WTC11 (cell line): ENCODE measurements around the gene P4HB. TPM values are rescaled to one million over a fixed set of nuclear protein-coding genes. Genes with fewer than 3 reads are reported as not detected.

Source experiments
- ATAC-seq: fragments of 200-7000 bp; cut with Tn5 transposase; 2 replicates; pipeline ENCODE4 v1.10.0; 2021; ENCODE audit warnings: mild to moderate bottlenecking, moderate library complexity
- CTCF ChIA-PET: fragments of 300-600 bp; sonication (Branson Sonifier 250); formaldehyde crosslinking; loops from one replicate; lab custom pipeline; 2021; ENCODE audit warnings: antibody characterized with exemption; lab: Charles Lee
- POLR2A ChIA-PET: fragments of 350-600 bp; sonication (Branson Sonifier 250); formaldehyde crosslinking; loops from one replicate; lab custom pipeline; 2021; ENCODE audit warnings: antibody characterized with exemption; lab: Charles Lee
- DNase-seq: peaks from one replicate; pipeline ENCODE4 v3.0.0; 2021; ENCODE audit warnings: low spot score
- H3K27ac Mint-ChIP-seq: 2 replicates; pipeline ENCODE4 v1.8.0; 2021; ENCODE audit warnings: mixed read lengths
- H3K27me3 Mint-ChIP-seq: 2 replicates; pipeline ENCODE4 v1.8.0; 2021; ENCODE audit warnings: low read depth, mild to moderate bottlenecking, moderate library complexity, mixed read lengths
- H3K36me3 Mint-ChIP-seq: 2 replicates; pipeline ENCODE4 v1.8.0; 2021; ENCODE audit warnings: mixed read lengths
- H3K4me1 Mint-ChIP-seq: 2 replicates; pipeline ENCODE4 v1.8.0; 2022; ENCODE audit warnings: mixed read lengths
- H3K4me3 Mint-ChIP-seq: 2 replicates; pipeline ENCODE4 v1.8.0; 2021; ENCODE audit warnings: mild to moderate bottlenecking, moderate library complexity, mixed read lengths
- H3K9me3 Mint-ChIP-seq: 2 replicates; pipeline ENCODE4 v1.8.0; 2021; ENCODE audit warnings: mixed read lengths
- CREB1 ChIP-seq: sonication (generic); formaldehyde crosslinking; IDR thresholded peaks from 2 replicates; pipeline ENCODE4 v1.8.0; 2023; ENCODE audit warnings: mild to moderate bottlenecking, missing genetic modification reagents
- CREM ChIP-seq: sonication (generic); formaldehyde crosslinking; IDR thresholded peaks from 2 replicates; pipeline ENCODE4 v1.8.1; 2022; ENCODE audit warnings: mild to moderate bottlenecking, missing genetic modification reagents, moderate library complexity
- EMX1 ChIP-seq: fragments of 250-450 bp; sonication (Bioruptor Pico); IDR thresholded peaks from 2 replicates; pipeline ENCODE4 v1.8.0; 2021; ENCODE audit warnings: mild to moderate bottlenecking
- FOXP1 ChIP-seq: sonication (generic); formaldehyde crosslinking; IDR thresholded peaks from 2 replicates; pipeline ENCODE4 v1.8.0; 2022; ENCODE audit warnings: missing genetic modification reagents, mild to moderate bottlenecking, moderate library complexity, borderline replicate concordance
- GRHL2 ChIP-seq: fragments of 250-450 bp; sonication (Bioruptor Pico); IDR thresholded peaks from 2 replicates; pipeline ENCODE4 v1.8.0; 2022; ENCODE audit warnings: mild to moderate bottlenecking, moderate library complexity; ENCODE audit not compliant: insufficient replicate concordance, severe bottlenecking
- GTF2I ChIP-seq: fragments of 250-450 bp; sonication (Bioruptor Pico); conservative IDR thresholded peaks from 2 replicates; pipeline ENCODE4 v1.4.0; 2021; ENCODE audit warnings: mild to moderate bottlenecking
- HMGA2 ChIP-seq: fragments of 250-450 bp; sonication (Bioruptor Pico); IDR thresholded peaks from 2 replicates; pipeline ENCODE4 v1.4.0; 2021; ENCODE audit warnings: mild to moderate bottlenecking, moderate library complexity
- JAZF1 ChIP-seq: fragments of 250-450 bp; sonication (Bioruptor Pico); IDR thresholded peaks from 2 replicates; pipeline ENCODE4 v1.9.0; 2021; ENCODE audit warnings: moderate library complexity, mild to moderate bottlenecking, inconsistent platforms
- JUN ChIP-seq: sonication (generic); formaldehyde crosslinking; IDR thresholded peaks from 2 replicates; pipeline ENCODE4 v1.8.0; 2023; ENCODE audit warnings: mild to moderate bottlenecking, missing genetic modification reagents
- NR1H2 ChIP-seq: sonication (generic); formaldehyde crosslinking; IDR thresholded peaks from 2 replicates; pipeline ENCODE4 v1.9.0; 2021; ENCODE audit warnings: mild to moderate bottlenecking, moderate library complexity, missing genetic modification reagents
- NR2C2 ChIP-seq: sonication (generic); formaldehyde crosslinking; IDR thresholded peaks from 2 replicates; pipeline ENCODE4 v1.8.0; 2022; ENCODE audit warnings: mild to moderate bottlenecking, missing genetic modification reagents
- OVOL2 ChIP-seq: fragments of 250-450 bp; sonication (Bioruptor Pico); IDR thresholded peaks from 2 replicates; pipeline ENCODE4 v1.9.0; 2021; ENCODE audit warnings: mild to moderate bottlenecking, borderline replicate concordance
- PRRX2 ChIP-seq: fragments of 250-450 bp; sonication (Bioruptor Pico); IDR thresholded peaks from 2 replicates; pipeline ENCODE4 v1.8.0; 2021; ENCODE audit warnings: mild to moderate bottlenecking
- SMAD3 ChIP-seq: sonication (generic); formaldehyde crosslinking; IDR thresholded peaks from 2 replicates; pipeline ENCODE4 v1.8.0; 2022; ENCODE audit warnings: missing genetic modification reagents, mild to moderate bottlenecking, borderline replicate concordance
- TCF7 ChIP-seq: sonication (generic); formaldehyde crosslinking; IDR thresholded peaks from 2 replicates; pipeline ENCODE4 v1.8.0; 2022; ENCODE audit warnings: mild to moderate bottlenecking, low read depth, missing genetic modification reagents, moderate library complexity
- TEAD4 ChIP-seq: sonication (generic); formaldehyde crosslinking; IDR thresholded peaks from 2 replicates; pipeline ENCODE4 v1.8.0; 2022; ENCODE audit warnings: mild to moderate bottlenecking, missing genetic modification reagents
- ZBTB21 ChIP-seq: sonication (generic); formaldehyde crosslinking; IDR thresholded peaks from 2 replicates; pipeline ENCODE4 v1.8.1; 2023; ENCODE audit warnings: mild to moderate bottlenecking, missing genetic modification reagents, borderline replicate concordance
- total RNA-seq: library from RNA; stranded (reverse); gene quantifications from 3 replicates; pipeline ENCODE4 v1.2.3, GENCODE V29; 2021
- TF ChIP-seq, protein P1 (sequence below): sonication (generic); formaldehyde crosslinking; IDR thresholded peaks from 2 replicates; pipeline ENCODE4 v1.8.1; 2023; ENCODE audit warnings: mild to moderate bottlenecking, missing genetic modification reagents
- TF ChIP-seq, protein P2 (sequence below): fragments of 250-450 bp; sonication (Bioruptor Pico); IDR thresholded peaks from 2 replicates; pipeline ENCODE4 v2.1.2; 2022; ENCODE audit warnings: mild to moderate bottlenecking, moderate library complexity
- TF ChIP-seq, protein P3 (sequence below): fragments of 250-450 bp; sonication (Bioruptor Pico); IDR thresholded peaks from 2 replicates; pipeline ENCODE4 v1.9.0; 2021; ENCODE audit warnings: mild to moderate bottlenecking
- TF ChIP-seq, protein P4 (sequence below): sonication (generic); formaldehyde crosslinking; IDR thresholded peaks from 2 replicates; pipeline ENCODE4 v1.8.0; 2023; ENCODE audit warnings: missing genetic modification reagents
- TF ChIP-seq, protein P5 (sequence below): sonication (generic); formaldehyde crosslinking; IDR thresholded peaks from 2 replicates; pipeline ENCODE4 v1.8.0; 2022; ENCODE audit warnings: mild to moderate bottlenecking, missing genetic modification reagents

Gene P4HB
- total RNA-seq, 1 experiment from 2014 or later, result 380 TPM

DNA sequence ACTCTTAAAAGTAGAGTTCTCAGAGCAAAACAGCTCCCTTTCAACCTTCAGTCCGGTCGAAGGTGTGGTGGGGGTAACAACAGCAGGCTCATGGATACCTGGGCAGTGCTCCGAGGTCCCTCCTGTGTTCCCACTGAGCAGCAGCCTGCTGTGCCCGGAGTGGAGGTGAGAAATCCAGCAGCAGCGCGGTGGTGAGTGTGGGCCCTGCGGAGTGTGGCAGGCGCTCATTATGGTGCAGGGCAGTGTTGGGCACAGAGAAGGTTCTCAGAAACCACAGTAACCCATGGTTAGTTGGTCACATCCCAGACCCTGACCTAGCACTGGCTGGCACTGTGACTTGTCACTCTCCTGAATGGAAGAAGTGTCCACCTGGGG, 5.0 kb upstream of the P4HB start (continued):
- TF ChIP-seq NR2C2 (CRISPR knock-in tag), result no peak

DNA sequence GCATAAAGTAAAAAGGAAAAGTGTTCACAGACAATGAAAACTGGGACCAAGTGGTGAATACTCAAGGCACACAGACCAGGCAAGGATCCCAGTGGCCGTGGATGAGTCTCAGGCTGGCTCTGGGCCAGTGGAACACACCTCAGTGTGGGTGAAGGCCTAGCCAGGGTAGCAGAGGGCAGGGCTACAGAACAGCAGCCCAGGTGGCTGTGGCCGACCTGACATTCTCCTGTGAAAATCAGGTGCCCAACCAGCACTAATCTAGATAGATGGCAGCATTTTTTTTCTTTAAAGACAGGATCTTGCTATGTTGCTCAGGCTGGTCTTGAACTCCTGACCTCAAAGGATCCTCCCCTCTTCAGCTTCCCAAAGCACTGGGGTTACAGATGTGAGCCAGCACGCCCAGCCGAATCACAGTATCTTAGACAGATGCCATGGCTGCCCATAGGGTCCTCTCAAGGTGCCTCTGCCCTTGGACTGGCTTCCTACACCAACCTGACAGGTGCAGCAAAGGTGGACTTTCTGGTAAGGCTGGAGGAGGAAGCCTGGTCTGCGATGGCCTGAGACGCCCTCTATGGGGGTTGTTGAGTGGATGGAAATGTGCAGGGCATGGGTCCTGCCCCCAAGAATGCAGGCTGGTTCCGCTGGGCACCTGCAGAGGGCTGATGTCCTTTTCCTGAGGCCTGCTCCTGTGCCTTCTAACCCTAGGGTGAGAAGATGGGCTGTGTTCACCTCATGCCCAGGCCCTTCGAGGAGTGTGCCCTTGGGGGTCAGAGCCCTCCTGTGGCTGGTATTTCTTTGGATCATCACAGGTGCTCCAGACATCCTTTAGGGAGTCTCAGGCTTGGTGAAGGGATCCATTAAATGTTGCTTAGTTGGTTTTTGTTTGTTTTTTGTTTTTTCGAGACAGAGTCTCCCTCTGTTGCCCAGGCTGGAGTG, 3.8 kb upstream of the P4HB start:
- Mint-ChIP-seq H3K4me1 (peaks cover 33% of the 10 kb centered on the region), H3K4me3 (no peak overlapping the region; the same call in 1 of the 2 replicates), H3K9me3 (no peaks in the 10 kb centered on the region), H3K36me3 (peaks cover 24% of the 10 kb centered on the region), H3K27ac (peak overlapping the region; percentile 34; the same call in 1 of the 2 replicates), H3K27me3 (no peaks in the 10 kb centered on the region; the same call in 1 of the 2 replicates)
- ATAC-seq (no peak), DNase-seq (no peak)
- ChIA-PET POLR2A (no interaction called here), CTCF (interaction anchor here (0.9 kb wide), 1 partner anchor 42 kb away, joined by 3 read pairs; no protein-coding TSS in a partner anchor)
- no peak for TF ChIP-seq EMX1 (CRISPR knock-in tag)
- no peak for TF ChIP-seq JAZF1 (CRISPR knock-in tag)
- no peak for TF ChIP-seq HMGA2 (CRISPR knock-in tag)
- TF ChIP-seq NR1H2 (CRISPR knock-in tag), result no peak
- no peak for TF ChIP-seq SMAD3 (CRISPR knock-in tag)
- TF ChIP-seq ZBTB21 (CRISPR knock-in tag), result no peak
- TF ChIP-seq CREB1 (CRISPR knock-in tag), result no peak
- TF ChIP-seq, protein P1, sequence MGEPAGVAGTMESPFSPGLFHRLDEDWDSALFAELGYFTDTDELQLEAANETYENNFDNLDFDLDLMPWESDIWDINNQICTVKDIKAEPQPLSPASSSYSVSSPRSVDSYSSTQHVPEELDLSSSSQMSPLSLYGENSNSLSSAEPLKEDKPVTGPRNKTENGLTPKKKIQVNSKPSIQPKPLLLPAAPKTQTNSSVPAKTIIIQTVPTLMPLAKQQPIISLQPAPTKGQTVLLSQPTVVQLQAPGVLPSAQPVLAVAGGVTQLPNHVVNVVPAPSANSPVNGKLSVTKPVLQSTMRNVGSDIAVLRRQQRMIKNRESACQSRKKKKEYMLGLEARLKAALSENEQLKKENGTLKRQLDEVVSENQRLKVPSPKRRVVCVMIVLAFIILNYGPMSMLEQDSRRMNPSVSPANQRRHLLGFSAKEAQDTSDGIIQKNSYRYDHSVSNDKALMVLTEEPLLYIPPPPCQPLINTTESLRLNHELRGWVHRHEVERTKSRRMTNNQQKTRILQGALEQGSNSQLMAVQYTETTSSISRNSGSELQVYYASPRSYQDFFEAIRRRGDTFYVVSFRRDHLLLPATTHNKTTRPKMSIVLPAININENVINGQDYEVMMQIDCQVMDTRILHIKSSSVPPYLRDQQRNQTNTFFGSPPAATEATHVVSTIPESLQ, result no peak
- TF ChIP-seq, protein P2, sequence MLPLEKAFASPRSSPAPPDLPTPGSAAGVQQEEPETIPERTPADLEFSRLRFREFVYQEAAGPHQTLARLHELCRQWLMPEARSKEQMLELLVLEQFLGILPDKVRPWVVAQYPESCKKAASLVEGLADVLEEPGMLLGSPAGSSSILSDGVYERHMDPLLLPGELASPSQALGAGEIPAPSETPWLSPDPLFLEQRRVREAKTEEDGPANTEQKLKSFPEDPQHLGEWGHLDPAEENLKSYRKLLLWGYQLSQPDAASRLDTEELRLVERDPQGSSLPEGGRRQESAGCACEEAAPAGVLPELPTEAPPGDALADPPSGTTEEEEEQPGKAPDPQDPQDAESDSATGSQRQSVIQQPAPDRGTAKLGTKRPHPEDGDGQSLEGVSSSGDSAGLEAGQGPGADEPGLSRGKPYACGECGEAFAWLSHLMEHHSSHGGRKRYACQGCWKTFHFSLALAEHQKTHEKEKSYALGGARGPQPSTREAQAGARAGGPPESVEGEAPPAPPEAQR, result no peak
- no peak for TF ChIP-seq GTF2I (CRISPR knock-in tag)
- TF ChIP-seq CREM (CRISPR knock-in tag), result no peak
- no peak for TF ChIP-seq TCF7 (CRISPR knock-in tag)
- no peak for TF ChIP-seq PRRX2 (CRISPR knock-in tag)
- TF ChIP-seq, protein P3, sequence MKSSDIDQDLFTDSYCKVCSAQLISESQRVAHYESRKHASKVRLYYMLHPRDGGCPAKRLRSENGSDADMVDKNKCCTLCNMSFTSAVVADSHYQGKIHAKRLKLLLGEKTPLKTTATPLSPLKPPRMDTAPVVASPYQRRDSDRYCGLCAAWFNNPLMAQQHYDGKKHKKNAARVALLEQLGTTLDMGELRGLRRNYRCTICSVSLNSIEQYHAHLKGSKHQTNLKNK (CRISPR knock-in tag), result no peak
- TF ChIP-seq FOXP1 (CRISPR knock-in tag), result no peak
- TF ChIP-seq JUN (CRISPR knock-in tag), result no peak
- TF ChIP-seq GRHL2 (CRISPR knock-in tag), result no peak
- TF ChIP-seq, protein P4, sequence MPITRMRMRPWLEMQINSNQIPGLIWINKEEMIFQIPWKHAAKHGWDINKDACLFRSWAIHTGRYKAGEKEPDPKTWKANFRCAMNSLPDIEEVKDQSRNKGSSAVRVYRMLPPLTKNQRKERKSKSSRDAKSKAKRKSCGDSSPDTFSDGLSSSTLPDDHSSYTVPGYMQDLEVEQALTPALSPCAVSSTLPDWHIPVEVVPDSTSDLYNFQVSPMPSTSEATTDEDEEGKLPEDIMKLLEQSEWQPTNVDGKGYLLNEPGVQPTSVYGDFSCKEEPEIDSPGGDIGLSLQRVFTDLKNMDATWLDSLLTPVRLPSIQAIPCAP (CRISPR knock-in tag), result no peak

DNA sequence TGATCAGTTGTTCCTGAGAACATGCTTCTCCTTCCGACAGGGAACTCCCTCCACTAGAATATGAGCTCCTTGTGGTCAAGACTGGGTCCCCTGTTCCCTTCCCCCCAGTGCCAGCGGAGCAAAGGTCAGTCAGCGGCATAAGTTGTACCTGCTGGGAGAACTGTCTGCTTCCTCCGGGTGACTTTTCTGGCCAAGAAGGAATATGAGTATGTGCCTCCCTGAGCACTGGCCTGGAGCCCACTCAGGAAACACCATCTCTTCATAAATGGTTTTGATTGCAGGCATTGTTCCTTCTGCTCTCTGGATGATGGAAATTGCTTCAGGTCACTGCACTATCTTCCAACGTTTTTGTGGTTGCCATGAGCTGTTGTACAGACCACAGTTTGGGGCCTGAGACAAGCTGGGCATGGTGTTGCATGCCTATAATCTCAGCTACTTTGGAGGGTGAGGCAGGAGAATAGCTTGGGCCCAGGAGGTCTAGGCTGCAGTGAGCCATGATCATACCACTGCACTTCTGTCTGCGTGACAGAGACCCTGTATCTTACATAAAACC, 2.9 kb upstream of the P4HB start:
- CTCF ChIA-PET, result interaction anchor here (0.9 kb wide), 1 partner anchor 41 kb away, joined by 3 read pairs; no protein-coding TSS in a partner anchor
- H3K4me1 Mint-ChIP-seq, result peaks cover 33% of the 10 kb centered on the region
- DNase-seq, result no peak
- H3K9me3 Mint-ChIP-seq, result no peaks in the 10 kb centered on the region
- peaks cover 24% of the 10 kb centered on the region for H3K36me3 Mint-ChIP-seq
- no peak for ATAC-seq
- POLR2A ChIA-PET, result no interaction called here
- TF ChIP-seq, protein P5, sequence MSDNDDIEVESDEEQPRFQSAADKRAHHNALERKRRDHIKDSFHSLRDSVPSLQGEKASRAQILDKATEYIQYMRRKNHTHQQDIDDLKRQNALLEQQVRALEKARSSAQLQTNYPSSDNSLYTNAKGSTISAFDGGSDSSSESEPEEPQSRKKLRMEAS (CRISPR knock-in tag), result no peak
- TF ChIP-seq OVOL2 (no peak), TEAD4 (CRISPR knock-in tag) (no peak)
- H3K27me3 Mint-ChIP-seq, result no peaks in the 10 kb centered on the region; the same call in 1 of the 2 replicates
- peak overlapping the region; percentile 95 for H3K27ac Mint-ChIP-seq
- peak overlapping the region; percentile 72 for H3K4me3 Mint-ChIP-seq
